WTC11 (cell line): ENCODE data around the gene GARS1. TPM values are rescaled to one million over a fixed set of nuclear protein-coding genes. Genes with fewer than 3 reads are reported as not detected.

Experiments used
- ATAC-seq: fragments of 200-7000 bp; cut with Tn5 transposase; 2 replicates; pipeline ENCODE4 v1.10.0; 2021; ENCODE audit warnings: mild to moderate bottlenecking, moderate library complexity
- CTCF ChIA-PET: fragments of 300-600 bp; sonication (Branson Sonifier 250); formaldehyde crosslinking; loops from one replicate; lab custom pipeline; 2021; ENCODE audit warnings: antibody characterized with exemption; lab: Charles Lee
- POLR2A ChIA-PET: fragments of 350-600 bp; sonication (Branson Sonifier 250); formaldehyde crosslinking; loops from one replicate; lab custom pipeline; 2021; ENCODE audit warnings: antibody characterized with exemption; lab: Charles Lee
- DNase-seq: peaks from one replicate; pipeline ENCODE4 v3.0.0; 2021; ENCODE audit warnings: low spot score
- H3K27ac Mint-ChIP-seq: 2 replicates; pipeline ENCODE4 v1.8.0; 2021; ENCODE audit warnings: mixed read lengths
- H3K27me3 Mint-ChIP-seq: 2 replicates; pipeline ENCODE4 v1.8.0; 2021; ENCODE audit warnings: low read depth, mild to moderate bottlenecking, moderate library complexity, mixed read lengths
- H3K36me3 Mint-ChIP-seq: 2 replicates; pipeline ENCODE4 v1.8.0; 2021; ENCODE audit warnings: mixed read lengths
- H3K4me1 Mint-ChIP-seq: 2 replicates; pipeline ENCODE4 v1.8.0; 2022; ENCODE audit warnings: mixed read lengths
- H3K4me3 Mint-ChIP-seq: 2 replicates; pipeline ENCODE4 v1.8.0; 2021; ENCODE audit warnings: mild to moderate bottlenecking, moderate library complexity, mixed read lengths
- H3K9me3 Mint-ChIP-seq: 2 replicates; pipeline ENCODE4 v1.8.0; 2021; ENCODE audit warnings: mixed read lengths
- AR ChIP-seq: fragments of 250-450 bp; sonication (Bioruptor Pico); IDR thresholded peaks from 2 replicates; pipeline ENCODE4 v1.9.0; 2021; ENCODE audit warnings: mild to moderate bottlenecking
- ARID4B ChIP-seq: sonication (generic); formaldehyde crosslinking; IDR thresholded peaks from 2 replicates; pipeline ENCODE4 v1.8.0; 2023; ENCODE audit warnings: missing genetic modification reagents, mild to moderate bottlenecking, borderline replicate concordance
- ATF1 ChIP-seq: sonication (generic); formaldehyde crosslinking; IDR thresholded peaks from 2 replicates; pipeline ENCODE4 v1.8.1; 2023; ENCODE audit warnings: mild to moderate bottlenecking, moderate library complexity, missing genetic modification reagents
- CREM ChIP-seq: sonication (generic); formaldehyde crosslinking; IDR thresholded peaks from 2 replicates; pipeline ENCODE4 v1.8.1; 2022; ENCODE audit warnings: mild to moderate bottlenecking, missing genetic modification reagents, moderate library complexity
- ESRRA ChIP-seq: sonication (generic); formaldehyde crosslinking; IDR thresholded peaks from 2 replicates; pipeline ENCODE4 v1.8.1; 2022; ENCODE audit warnings: mild to moderate bottlenecking, missing genetic modification reagents, borderline replicate concordance
- GABPB1 ChIP-seq: sonication (generic); formaldehyde crosslinking; IDR thresholded peaks from 2 replicates; pipeline ENCODE4 v1.8.1; 2023; ENCODE audit warnings: mild to moderate bottlenecking, missing genetic modification reagents
- GRHL2 ChIP-seq: fragments of 250-450 bp; sonication (Bioruptor Pico); IDR thresholded peaks from 2 replicates; pipeline ENCODE4 v1.8.0; 2022; ENCODE audit warnings: mild to moderate bottlenecking, moderate library complexity; ENCODE audit not compliant: insufficient replicate concordance, severe bottlenecking
- HMGXB4 ChIP-seq: sonication (generic); formaldehyde crosslinking; IDR thresholded peaks from 2 replicates; pipeline ENCODE4 v1.8.1; 2023; ENCODE audit warnings: mild to moderate bottlenecking, moderate library complexity, missing genetic modification reagents
- JUN ChIP-seq: sonication (generic); formaldehyde crosslinking; IDR thresholded peaks from 2 replicates; pipeline ENCODE4 v1.8.0; 2023; ENCODE audit warnings: mild to moderate bottlenecking, missing genetic modification reagents
- MYBL2 ChIP-seq: sonication (generic); formaldehyde crosslinking; IDR thresholded peaks from 2 replicates; pipeline ENCODE4 v1.8.1; 2023; ENCODE audit warnings: mild to moderate bottlenecking, moderate library complexity, missing genetic modification reagents
- OVOL2 ChIP-seq: fragments of 250-450 bp; sonication (Bioruptor Pico); IDR thresholded peaks from 2 replicates; pipeline ENCODE4 v1.9.0; 2021; ENCODE audit warnings: mild to moderate bottlenecking, borderline replicate concordance
- RELA ChIP-seq: sonication (generic); formaldehyde crosslinking; IDR thresholded peaks from 2 replicates; pipeline ENCODE4 v1.8.1; 2022; ENCODE audit warnings: missing genetic modification reagents, mild to moderate bottlenecking, borderline replicate concordance
- ZNF138 ChIP-seq: sonication (generic); formaldehyde crosslinking; conservative IDR thresholded peaks from 2 replicates; pipeline ENCODE4 v1.8.1; 2022; ENCODE audit warnings: mild to moderate bottlenecking, moderate library complexity, missing genetic modification reagents
- ZNF396 ChIP-seq: fragments of 250-450 bp; sonication (Bioruptor Pico); IDR thresholded peaks from 2 replicates; pipeline ENCODE4 v1.8.0; 2021; ENCODE audit warnings: mild to moderate bottlenecking, moderate library complexity, borderline replicate concordance
- ZNF416 ChIP-seq: fragments of 250-450 bp; sonication (Bioruptor Pico); IDR thresholded peaks from 2 replicates; pipeline ENCODE4 v1.9.0; 2021; ENCODE audit warnings: mild to moderate bottlenecking, inconsistent platforms
- ZNF532 ChIP-seq: fragments of 250-450 bp; sonication (Bioruptor Pico); IDR thresholded peaks from 2 replicates; pipeline ENCODE4 v1.9.0; 2021; ENCODE audit warnings: mild to moderate bottlenecking, borderline replicate concordance
- total RNA-seq: library from RNA; stranded (reverse); gene quantifications from 3 replicates; pipeline ENCODE4 v1.2.3, GENCODE V29; 2021

The GARS1 gene
- total RNA-seq, 1 experiment from 2014 or later, result 236 TPM

- TF ChIP-seq ARID4B (CRISPR knock-in tag) (no peak), ZNF138 (CRISPR knock-in tag) (no peak), JUN (CRISPR knock-in tag) (no peak)
Measured at GRCh38 chr7:30562909-30563308, 31.8 kb upstream of the GARS1 start (continued).

- H3K27me3 Mint-ChIP-seq, result no peaks in the 10 kb centered on the region
- ATAC-seq (no peak), DNase-seq (no peak)
- TF ChIP-seq ZNF416 (CRISPR knock-in tag) (no peak), HMGXB4 (CRISPR knock-in tag) (no peak), ZNF396 (CRISPR knock-in tag) (no peak), CREM (CRISPR knock-in tag) (no peak), ESRRA (CRISPR knock-in tag) (no peak), GRHL2 (no peak), OVOL2 (no peak), ZNF532 (CRISPR knock-in tag) (no peak), RELA (CRISPR knock-in tag) (no peak), AR (no peak), MYBL2 (CRISPR knock-in tag) (no peak), GABPB1 (CRISPR knock-in tag) (no peak), ATF1 (no peak)
- no peak overlapping the region for H3K4me3 Mint-ChIP-seq
- H3K9me3 Mint-ChIP-seq, result no peaks in the 10 kb centered on the region
- H3K4me1 Mint-ChIP-seq, result peaks cover 20% of the 10 kb centered on the region
- POLR2A ChIA-PET, result interaction anchor here (1.2 kb wide), 1 partner anchor 17 kb away, joined by 3 read pairs; no protein-coding TSS in a partner anchor
- no peak overlapping the region for H3K27ac Mint-ChIP-seq
- CTCF ChIA-PET, result interaction anchor here (0.6 to 4.1 kb wide), 43 partner anchors 12 to 558 kb away, joined by 3 to 74 read pairs (median 4); partner anchors contain the start of genes CRHR2 and NOD1
- no peaks in the 10 kb centered on the region for H3K36me3 Mint-ChIP-seq
Measured at GRCh38 chr7:30563326-30563942, 31.2 kb upstream of the GARS1 start.
